K562 (cell line): Measurements from ENCODE around the gene PPIL6. TPM values are rescaled to one million over a fixed set of nuclear protein-coding genes. Genes with fewer than 3 reads are reported as not detected.

ENCODE experiments used
- ATF1 ChIP-seq, 2 experiments: fragments of 450-650 bp in 1 of 2; IDR thresholded peaks; 2 replicates each; pipeline ENCODE4 v1.6.1; 2016; ENCODE audit warnings: missing compliant biosample characterization in 1 of 2, missing genetic modification characterization in 1 of 2
- CREB3L1 ChIP-seq: fragments of 450-650 bp; IDR thresholded peaks from 2 replicates; pipeline ENCODE4 v1.6.1; 2014; ENCODE audit warnings: low read depth, mild to moderate bottlenecking, moderate library complexity, borderline replicate concordance
- CTBP1 ChIP-seq: fragments of 450-650 bp; IDR thresholded peaks from 2 replicates; pipeline ENCODE4 v1.6.1; 2016; ENCODE audit warnings: borderline replicate concordance
- ELK3 ChIP-seq: fragments of 450-650 bp; formaldehyde crosslinking; IDR thresholded peaks from 2 replicates; pipeline ENCODE4 v1.4.0; 2020; ENCODE audit warnings: mild to moderate bottlenecking
- HMG20B ChIP-seq: fragments of 250-450 bp; sonication (Bioruptor Pico); IDR thresholded peaks from 2 replicates; pipeline ENCODE4 v1.5.0; 2021; ENCODE audit warnings: mild to moderate bottlenecking
- HOMEZ ChIP-seq: fragments of 250-450 bp; sonication (Bioruptor Pico); IDR thresholded peaks from 2 replicates; pipeline ENCODE4 v1.4.0; 2020; ENCODE audit warnings: mild to moderate bottlenecking, moderate library complexity
- JUND ChIP-seq, 2 experiments: IDR thresholded peaks; 2 replicates in 1 of 2; 3 replicates in 1 of 2; pipeline ENCODE4 v1.6.1; 2011; ENCODE audit warnings: borderline replicate concordance in 2 of 2, low read depth in 2 of 2, low read length in 2 of 2, improper control_type of control experiment in 1 of 2, missing biosample characterization in 1 of 2, missing genetic modification characterization in 1 of 2, missing genetic modification reagents in 1 of 2
- MED1 ChIP-seq: sonication (generic); formaldehyde crosslinking; IDR thresholded peaks from 2 replicates; pipeline ENCODE4 v1.8.1; 2023; ENCODE audit warnings: missing genetic modification reagents, borderline replicate concordance
- POLR3G ChIP-seq: IDR thresholded peaks from 2 replicates; pipeline ENCODE4 v1.6.1; 2011; ENCODE audit not compliant: insufficient read length, insufficient replicate concordance; ENCODE audit errors: extremely low read depth
- POU5F1 ChIP-seq: fragments of 150-350 bp; IDR thresholded peaks from 2 replicates; pipeline ENCODE4 v1.6.1; 2014; ENCODE audit warnings: borderline replicate concordance, low read length, low read depth, mild to moderate bottlenecking; ENCODE audit not compliant: partially characterized antibody
- PRPF4 ChIP-seq: fragments of 200-400 bp; formaldehyde crosslinking; IDR thresholded peaks from one replicate; pipeline ENCODE4 v1.6.1; 2017; ENCODE audit warnings: low read length, low read depth, mild to moderate bottlenecking; ENCODE audit not compliant: insufficient read depth, poor library complexity, severe bottlenecking
- RAD21 ChIP-seq, 2 experiments: fragments of 250-450 bp in 1 of 2; fragments of 450-650 bp in 1 of 2; sonication (Bioruptor Pico) in 1 of 2; formaldehyde crosslinking in 1 of 2; IDR thresholded peaks in 1 of 2; conservative IDR thresholded peaks in 1 of 2; 2 replicates each; pipeline versions ENCODE4 v1.4.0 to v1.8.0; 2020 to 2022; ENCODE audit warnings: mild to moderate bottlenecking in 2 of 2, moderate library complexity in 1 of 2
- TCF7 ChIP-seq: sonication (generic); IDR thresholded peaks from 2 replicates; pipeline ENCODE4 v1.6.1; 2016; ENCODE audit warnings: antibody characterized with exemption, borderline replicate concordance
- TEAD4 ChIP-seq, 2 experiments: sonication (generic) in 1 of 2; formaldehyde crosslinking in 1 of 2; IDR thresholded peaks; 2 replicates each; pipeline versions ENCODE4 v1.6.1 to v1.8.0; 2012 to 2022; ENCODE audit warnings: borderline replicate concordance in 1 of 2, inconsistent platforms in 1 of 2, low read length in 1 of 2, mild to moderate bottlenecking in 1 of 2, missing genetic modification reagents in 1 of 2
- USF2 ChIP-seq: sonication (generic); formaldehyde crosslinking; IDR thresholded peaks from 2 replicates; pipeline ENCODE4 v1.5.0; 2020; ENCODE audit warnings: missing genetic modification reagents
- ZFP1 ChIP-seq: fragments of 450-650 bp; formaldehyde crosslinking; IDR thresholded peaks from 2 replicates; pipeline ENCODE4 v1.4.0; 2020; ENCODE audit warnings: mild to moderate bottlenecking, mixed read lengths
- ZFP91 ChIP-seq: sonication (generic); formaldehyde crosslinking; IDR thresholded peaks from 2 replicates; pipeline ENCODE4 v1.8.0; 2022; ENCODE audit warnings: mild to moderate bottlenecking, missing genetic modification reagents
- ZNF699 ChIP-seq: fragments of 250-450 bp; sonication (Bioruptor Pico); IDR thresholded peaks from 2 replicates; pipeline ENCODE4 v1.8.0; 2021; ENCODE audit warnings: mild to moderate bottlenecking, moderate library complexity; ENCODE audit not compliant: insufficient replicate concordance
- ZNF766 ChIP-seq: fragments of 200-800 bp; sonication (Bioruptor generic); conservative IDR thresholded peaks from 2 replicates; pipeline ENCODE4 v1.6.1; 2016; ENCODE audit warnings: missing genetic modification characterization, missing compliant biosample characterization
- ZNF79 ChIP-seq: fragments of 250-450 bp; sonication (Bioruptor Pico); IDR thresholded peaks from 2 replicates; pipeline ENCODE4 v1.4.0; 2020; ENCODE audit warnings: low read depth, mild to moderate bottlenecking, moderate library complexity
- polyA plus RNA-seq, 8 experiments: library from polyadenylated mRNA; depleted of rRNA in 4 of 8; stranded (reverse) in 5 of 8; unstranded in 3 of 8; fragments of >200 nt; fragmentation: Nextera tagmentation in 2 of 8; fragmentation: Illumina TruSeq in 1 of 8; extraction: Ambion mirVana in 2 of 8; extraction: Trizol in 1 of 8; gene quantifications; 2 replicates each; pipeline versions ENCODE4 v1.2.1 to v1.2.3, GENCODE V29; 2011 to 2014; ENCODE audit warnings: inconsistent platforms in 1 of 8, missing spikeins in 1 of 8
- total RNA-seq, 7 experiments: library from RNA; depleted of rRNA in 6 of 7; stranded (reverse); fragments of >200 nt in 6 of 7; fragmentation: Illumina TruSeq in 2 of 7; extraction: Trizol in 2 of 7; gene quantifications; 2 replicates each; pipeline versions ENCODE4 v1.2.1 to v1.2.3, GENCODE V29; 2011 to 2021; ENCODE audit warnings: low replicate concordance in 1 of 7

Gene PPIL6
- total and polyA plus RNA-seq, 9 of the 15 experiments (the other 6 are each of a cell fraction or from before 2014, with no cell fraction given) = 0.03 to 0.98 (median 0.41) TPM; not detected in 1

GRCh38 chr6:109397020-109397419 lies 43.4 kb downstream of the PPIL6 start (continued):
- TF ChIP-seq ZFP91 (no peak), HMG20B (CRISPR knock-in tag) (no peak), TEAD4 (IDR thresholded peaks at IDR 0.05; ENCODE audit: low read length) (no peak), TEAD4 (CRISPR knock-in tag; IDR thresholded peaks at IDR 0.05; ENCODE audit: borderline replicate concordance) (no peak), ELK3 (CRISPR knock-in tag) (no peak), ATF1 (CRISPR knock-in tag; IDR thresholded peaks at IDR 0.05) (no peak), ATF1 (tag; IDR thresholded peaks at IDR 0.05) (no peak), JUND (IDR thresholded peaks at IDR 0.05; ENCODE audit: borderline replicate concordance, low read depth, low read length) (peak; percentile 16; the same call in 1 of the 2 replicates), JUND (tag; IDR thresholded peaks at IDR 0.05; ENCODE audit: borderline replicate concordance, low read depth, low read length) (peak; percentile 25; the same call in 2 of the 3 replicates), CREB3L1 (no peak), ZNF699 (CRISPR knock-in tag) (no peak), PRPF4 (no peak), ZNF766 (CRISPR knock-in tag) (no peak), MED1 (CRISPR knock-in tag) (no peak), TCF7 (no peak), HOMEZ (CRISPR knock-in tag) (no peak), USF2 (no peak), ZFP1 (CRISPR knock-in tag) (no peak), POLR3G (no peak), RAD21 (CRISPR knock-in tag; conservative IDR thresholded peaks at IDR 0.05 in 1 of 2, IDR thresholded peaks at IDR 0.05 in 1 of 2) (peak; percentile 79 to 84), POU5F1 (no peak), ZNF79 (CRISPR knock-in tag) (no peak), CTBP1 (0 out of 2 replicates have a peak, but pooled peaks have one; percentile 32)
